NCI-H510A treated with DMSO at 0.1 percent for 48 hours (cell line): ENCODE measurements around the gene PHAF1.

Experiments used
- DNase-seq: peaks from one replicate; lab custom pipeline; 2025; lab: John Stamatoyannopoulos, UW

PHAF1 gene

GRCh38 chr16:67109407-67110135 is at the start of gene PHAF1:
PHAF1 (plus strand) TSS chr16:67109941; CDS start chr16:67110176, 235 bp downstream.
- peak; percentile 69 for DNase-seq

DNA sequence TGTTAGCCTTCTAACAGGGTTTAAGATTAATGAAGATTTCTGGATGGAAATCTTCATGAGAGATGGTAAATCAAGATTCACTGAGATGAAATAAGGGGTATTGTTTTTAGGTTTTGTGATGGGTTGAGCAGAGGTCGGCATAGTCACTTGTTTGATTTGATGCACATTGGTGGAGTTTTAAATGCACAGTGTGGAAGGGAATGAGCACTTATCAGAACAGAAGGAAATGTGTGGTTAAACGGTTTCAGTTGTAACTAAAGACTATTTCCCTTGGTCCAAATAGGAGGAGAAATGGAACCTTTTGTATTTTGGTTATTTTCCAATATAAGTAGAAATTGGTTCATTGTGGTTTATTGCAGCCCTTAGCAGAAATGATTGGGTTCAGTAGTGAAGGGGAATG is 46.7 kb upstream of the PHAF1 start:
- no peak for DNase-seq

GRCh38 chr16:67068212-67068753 is 41.5 kb upstream of the PHAF1 start:
- no peak for DNase-seq

DNA sequence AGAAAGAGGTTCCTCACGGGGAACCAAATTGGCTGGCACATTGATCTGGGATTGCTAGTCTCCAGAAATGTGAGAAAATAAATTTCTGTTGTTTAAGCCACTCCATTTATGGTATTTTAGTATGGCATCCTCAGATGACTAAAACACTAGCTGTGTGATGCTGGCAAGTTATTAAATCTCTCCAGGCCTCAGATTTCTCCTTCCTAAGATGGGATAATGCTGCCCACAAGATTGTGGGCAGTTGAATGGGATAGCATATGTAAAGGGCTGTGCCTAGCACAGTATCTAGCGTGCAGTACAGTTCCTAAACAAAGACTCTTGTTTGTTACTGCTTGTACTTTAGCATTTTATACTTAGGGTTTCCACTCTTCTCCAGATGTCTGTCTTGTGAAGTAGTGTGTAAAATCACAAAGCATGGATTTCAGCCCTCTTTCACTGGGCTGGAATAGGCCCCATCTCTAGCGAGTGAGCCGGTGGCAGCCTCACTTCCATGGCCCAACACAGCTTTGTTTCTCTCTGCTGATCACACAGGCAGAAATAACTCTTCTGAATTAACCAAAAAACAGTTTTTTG is 38.2 kb upstream of the PHAF1 start:
- DNase-seq: no peak

DNA sequence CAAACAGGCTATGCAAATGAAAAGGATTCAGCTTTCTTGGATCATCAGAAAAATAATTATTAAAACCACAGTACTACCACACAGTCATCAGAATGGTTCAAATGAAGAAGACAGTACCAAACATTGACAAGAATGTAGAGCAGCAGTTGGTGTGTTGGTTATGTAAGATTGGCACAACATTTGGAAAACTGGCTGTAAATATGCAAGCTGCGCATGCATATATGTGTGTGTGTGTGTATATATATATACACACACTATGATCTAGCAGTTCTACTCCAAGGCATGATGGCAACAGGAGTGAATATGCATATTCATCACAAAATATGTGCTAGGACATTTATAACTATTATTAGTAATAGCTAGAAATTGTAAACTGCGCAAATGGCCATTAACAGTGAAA is 34.4 kb upstream of the PHAF1 start:
- DNase-seq: no peak

DNA sequence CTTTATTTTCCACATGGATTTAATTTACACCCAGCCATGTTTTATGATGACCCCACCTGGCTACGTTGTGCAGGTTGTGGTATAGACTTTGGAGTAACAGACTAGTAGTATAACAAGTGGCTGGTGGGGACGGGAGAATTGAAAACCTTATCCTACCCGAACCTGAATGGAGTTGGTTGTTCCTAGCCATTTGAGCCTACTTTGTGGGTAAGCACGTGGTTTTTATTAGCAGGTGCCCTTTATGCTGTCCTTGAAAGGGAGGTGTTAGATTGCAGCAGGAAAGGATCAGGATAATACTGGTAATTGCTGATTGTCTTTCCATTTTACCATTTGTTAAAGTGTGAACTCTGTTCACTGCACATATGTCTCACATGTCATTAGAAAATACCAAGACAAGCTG is 31.9 kb upstream of the PHAF1 start:
- DNase-seq: peak; percentile 7

- DNase-seq: no peak
Measured at GRCh38 chr16:67082100-67082499, 27.6 kb upstream of the PHAF1 start.

- no peak for DNase-seq
Measured at GRCh38 chr16:67082891-67083290, 26.9 kb upstream of the PHAF1 start.

DNA sequence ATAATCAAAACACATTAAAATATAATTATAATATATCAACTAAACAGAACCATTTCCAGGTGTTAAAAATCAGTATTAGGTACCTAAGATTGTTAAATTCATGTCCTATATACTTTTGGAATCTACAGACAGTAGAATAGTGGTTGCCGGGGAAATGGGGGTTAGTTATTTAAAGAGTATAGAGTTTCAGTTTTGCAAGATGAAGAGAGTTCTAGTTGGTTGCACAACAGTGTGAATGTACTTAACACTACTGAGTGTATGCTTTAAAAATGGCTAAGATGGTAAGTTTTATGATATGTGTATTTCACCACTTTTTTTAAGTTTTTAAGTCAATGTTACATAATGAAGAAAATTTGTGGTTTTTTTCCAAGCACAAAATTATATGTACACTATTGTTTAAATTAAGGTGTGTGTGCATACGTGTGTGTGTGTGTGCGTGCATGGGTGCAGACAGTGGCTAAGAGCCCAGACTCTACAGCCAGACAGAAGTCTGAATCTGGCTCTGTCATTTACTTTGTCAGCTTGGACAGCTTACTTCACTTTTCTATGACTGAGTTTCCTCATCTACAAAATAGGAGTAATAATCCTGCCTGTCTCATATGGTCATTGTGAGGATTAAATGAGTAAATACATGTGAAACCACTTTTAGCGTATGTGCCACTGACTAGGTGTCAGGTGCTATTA is 25.3 kb upstream of the PHAF1 start:
- DNase-seq: peak; percentile 22

GRCh38 chr16:67086822-67087221 is 22.9 kb upstream of the PHAF1 start:
- DNase-seq: no peak

GRCh38 chr16:67087291-67087690 is 22.4 kb upstream of the PHAF1 start:
- no peak for DNase-seq

- no peak for DNase-seq
Measured at GRCh38 chr16:67087803-67088202, 21.9 kb upstream of the PHAF1 start.

DNA sequence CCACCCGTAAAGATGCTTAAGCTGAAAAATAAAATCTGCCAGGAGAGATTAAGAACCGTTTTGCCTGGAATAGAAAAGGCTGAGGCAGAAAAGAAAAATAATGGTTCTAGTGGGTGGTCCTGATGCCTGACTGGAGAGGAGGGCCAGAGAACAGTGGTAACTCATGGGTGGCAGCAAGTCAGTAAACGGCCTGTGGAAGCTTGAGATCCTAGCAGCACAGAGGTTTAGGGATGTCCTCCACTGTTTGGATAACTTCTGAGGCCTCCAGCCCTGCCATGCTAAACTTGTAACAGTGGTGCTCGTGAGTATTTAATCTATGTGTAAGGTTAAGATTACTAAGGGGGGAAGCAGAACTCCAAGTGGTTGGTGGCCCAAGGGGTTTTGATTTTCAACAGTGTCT is 21.2 kb upstream of the PHAF1 start:
- no peak for DNase-seq

DNA sequence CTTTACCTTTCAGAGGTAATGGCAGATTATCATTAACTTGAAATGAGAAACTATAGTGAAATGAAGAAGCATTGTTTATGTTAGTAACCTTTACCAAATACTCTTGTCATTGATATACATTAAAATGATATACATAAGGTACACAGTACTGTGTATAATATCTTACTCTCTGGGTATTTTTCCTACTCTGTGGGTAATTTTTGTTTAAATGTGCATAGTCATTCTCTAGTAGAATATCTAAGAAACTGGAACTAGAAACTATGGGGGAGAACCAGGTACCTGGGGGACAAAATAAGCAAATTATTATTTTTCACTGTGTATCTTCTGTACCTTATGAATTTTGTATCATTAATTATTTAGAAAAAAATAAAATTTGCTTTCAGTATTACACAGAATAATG is 20.6 kb upstream of the PHAF1 start:
- DNase-seq: no peak

DNA sequence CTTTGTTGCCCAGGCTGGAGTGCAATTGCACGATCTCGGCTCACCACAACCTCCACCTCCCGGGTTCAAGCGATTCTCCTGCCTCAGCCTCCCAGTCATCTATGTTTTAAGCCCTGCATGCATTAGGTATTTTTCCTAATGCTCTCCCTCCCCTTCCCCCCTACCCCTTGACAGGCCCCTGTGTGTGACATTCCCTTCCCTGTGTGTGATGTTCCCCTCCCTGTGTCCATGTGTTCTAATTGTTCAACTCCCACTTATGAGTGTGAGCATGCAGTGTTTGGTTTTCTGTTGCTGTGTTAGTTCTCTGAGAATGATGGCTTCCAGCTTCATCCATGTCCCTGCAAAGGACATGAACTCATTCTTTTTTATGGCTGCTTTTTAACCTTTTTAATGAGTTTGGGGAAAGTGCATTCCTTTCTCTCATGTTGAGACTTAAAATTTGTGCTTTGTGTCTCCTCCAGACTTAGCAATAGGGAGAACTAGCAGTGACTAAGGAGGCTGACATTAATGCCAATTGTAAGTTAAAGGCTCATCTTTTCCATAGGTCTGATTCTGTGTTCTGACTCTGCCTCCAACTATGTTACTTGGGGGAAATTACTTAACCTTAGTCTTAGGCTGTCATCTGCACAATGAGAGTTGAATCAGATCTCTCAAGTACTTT is 17.7 kb upstream of the PHAF1 start:
- no peak for DNase-seq

GRCh38 chr16:67093098-67093726 is 16.5 kb upstream of the PHAF1 start:
- no peak for DNase-seq

- DNase-seq: no peak
Measured at GRCh38 chr16:67098599-67098998, 11.1 kb upstream of the PHAF1 start.

- DNase-seq: no peak
Measured at GRCh38 chr16:67100569-67101310, 9.0 kb upstream of the PHAF1 start.

GRCh38 chr16:67101311-67102082 is 8.2 kb upstream of the PHAF1 start:
- no peak for DNase-seq

- DNase-seq: no peak
Measured at GRCh38 chr16:67104061-67104460, 5.7 kb upstream of the PHAF1 start.

DNA sequence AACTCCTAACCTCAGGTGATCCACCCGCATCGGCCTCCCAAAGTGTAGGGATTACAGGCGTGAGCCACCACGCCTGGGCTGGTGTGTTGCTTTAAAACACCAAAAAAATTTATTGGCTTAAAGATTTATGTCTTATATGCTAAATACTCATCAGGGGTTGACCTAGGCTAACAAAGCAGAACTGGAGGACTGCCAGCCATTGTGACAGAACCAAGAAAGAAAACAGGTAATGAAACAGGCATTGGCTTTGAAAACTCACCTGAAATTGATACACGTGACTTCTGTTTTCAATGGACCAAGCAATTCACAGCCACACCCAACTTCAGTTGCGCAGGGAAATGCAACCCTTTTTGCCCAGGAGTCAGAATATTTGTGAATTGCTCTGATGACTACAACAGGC is 4.9 kb upstream of the PHAF1 start:
- DNase-seq: no peak
